Activated gamma-delta T cell treated with Interleukin-2 at 50 U/mL for 16 hours (primary cell): ENCODE results near the gene CX3CL1.
"Not testable (repeated sequence)": the region's sequence is repeated elsewhere in the genome, so short reads cannot be mapped to it uniquely, and the experiment has no call there.

ENCODE experiments used
- DNase-seq: peaks from one replicate; pipeline ENCODE4 v3.0.0-alpha.2; 2020

Gene CX3CL1

GRCh38 chr16:57383276-57384247 lies 11.3 kb downstream of the CX3CL1 start:
- DNase-seq: no peak

DNA sequence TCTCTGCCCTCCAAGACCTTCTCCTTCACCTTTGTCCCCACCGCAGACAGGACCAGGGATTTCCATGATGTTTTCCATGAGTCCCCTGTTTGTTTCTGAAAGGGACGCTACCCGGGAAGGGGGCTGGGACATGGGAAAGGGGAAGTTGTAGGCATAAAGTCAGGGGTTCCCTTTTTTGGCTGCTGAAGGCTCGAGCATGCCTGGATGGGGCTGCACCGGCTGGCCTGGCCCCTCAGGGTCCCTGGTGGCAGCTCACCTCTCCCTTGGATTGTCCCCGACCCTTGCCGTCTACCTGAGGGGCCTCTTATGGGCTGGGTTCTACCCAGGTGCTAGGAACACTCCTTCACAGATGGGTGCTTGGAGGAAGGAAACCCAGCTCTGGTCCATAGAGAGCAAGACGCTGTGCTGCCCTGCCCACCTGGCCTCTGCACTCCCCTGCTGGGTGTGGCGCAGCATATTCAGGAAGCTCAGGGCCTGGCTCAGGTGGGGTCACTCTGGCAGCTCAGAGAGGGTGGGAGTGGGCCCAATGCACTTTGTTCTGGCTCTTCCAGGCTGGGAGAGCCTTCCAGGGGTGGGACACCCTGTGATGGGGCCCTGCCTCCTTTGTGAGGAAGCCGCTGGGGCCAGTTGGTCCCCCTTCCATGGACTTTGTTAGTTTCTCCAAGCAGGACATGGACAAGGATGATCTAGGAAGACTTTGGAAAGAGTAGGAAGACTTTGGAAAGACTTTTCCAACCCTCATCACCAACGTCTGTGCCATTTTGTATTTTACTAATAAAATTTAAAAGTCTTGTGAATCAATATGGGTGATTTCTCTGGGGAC lies 12.2 kb downstream of the CX3CL1 start:
- no peak for DNase-seq

- no peak for DNase-seq
Observed at GRCh38 chr16:57385083-57385482, 12.8 kb downstream of the CX3CL1 start.

- no peak for DNase-seq
Observed at GRCh38 chr16:57386381-57386951, 14.2 kb downstream of the CX3CL1 start.

- no peak for DNase-seq
Observed at GRCh38 chr16:57387598-57388354, 15.5 kb downstream of the CX3CL1 start.

DNA sequence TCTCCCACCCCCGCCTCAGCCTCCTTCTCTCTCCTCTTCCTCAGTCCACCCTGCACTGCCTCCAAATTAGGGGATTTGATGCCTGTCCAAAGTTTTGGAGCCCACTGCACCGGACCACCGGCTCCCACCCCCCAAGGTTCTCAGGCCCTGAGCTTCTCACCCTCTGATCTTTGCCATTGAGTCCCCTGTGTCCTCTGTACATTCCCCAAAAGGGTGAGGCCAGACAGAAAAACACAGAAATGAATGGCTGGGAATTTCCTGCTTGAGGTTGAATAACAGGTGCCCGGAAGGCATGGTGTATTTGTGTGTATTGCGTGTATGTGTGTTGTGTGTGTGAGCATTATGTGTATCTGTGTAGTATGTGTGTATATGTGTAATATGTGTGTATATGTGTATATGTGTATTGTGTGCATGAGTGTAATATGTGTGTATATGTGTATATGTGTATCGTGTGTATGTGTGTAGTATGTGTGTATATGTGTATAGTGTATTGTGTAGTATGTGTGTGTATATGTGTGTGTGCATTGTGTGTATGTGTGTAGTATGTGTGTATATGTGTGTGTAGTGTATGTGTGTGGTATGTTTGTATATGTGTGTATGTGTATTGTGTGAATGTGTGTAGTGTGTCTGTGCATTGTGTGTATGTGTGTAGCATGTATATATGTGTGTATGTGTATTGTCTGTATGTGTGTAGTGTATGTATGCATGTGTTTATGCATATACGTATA lies 16.2 kb downstream of the CX3CL1 start:
- no peak for DNase-seq

GRCh38 chr16:57389087-57389468 lies 16.8 kb downstream of the CX3CL1 start:
- DNase-seq: no peak

DNA sequence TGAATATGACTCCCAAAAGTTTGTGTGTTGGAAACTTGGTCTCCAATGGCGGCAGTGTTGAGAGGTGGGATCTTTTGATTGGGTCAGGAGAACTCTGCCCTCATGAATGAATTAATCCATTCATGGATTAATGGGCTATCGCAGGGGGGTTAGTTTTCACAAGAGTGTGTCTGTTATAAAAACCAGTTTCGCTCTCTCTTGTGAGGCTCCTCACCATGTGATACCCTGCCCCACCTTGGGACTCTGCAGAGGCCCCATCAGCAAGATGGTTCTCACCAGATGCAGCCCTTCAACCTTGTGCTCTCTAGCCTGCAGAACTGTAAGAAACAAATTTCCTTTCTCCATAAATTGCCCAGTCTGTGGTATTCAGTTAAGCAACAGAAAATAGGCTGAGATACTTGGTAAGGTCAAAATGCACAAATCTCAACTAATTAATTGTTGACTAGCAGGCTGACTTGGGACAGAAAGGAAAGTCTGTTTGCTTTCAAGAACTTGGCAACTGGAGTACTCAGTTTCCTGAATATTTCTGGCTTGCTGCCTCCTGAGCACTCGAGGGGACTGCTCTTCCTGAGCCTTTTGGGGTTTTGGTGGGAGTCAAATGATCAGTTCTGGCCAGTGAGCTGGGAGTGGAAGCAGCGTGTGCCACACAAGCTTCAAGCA lies 18.5 kb downstream of the CX3CL1 start:
- DNase-seq: no peak

- DNase-seq: no peak
Observed at GRCh38 chr16:57391300-57391699, 19.0 kb downstream of the CX3CL1 start.

DNA sequence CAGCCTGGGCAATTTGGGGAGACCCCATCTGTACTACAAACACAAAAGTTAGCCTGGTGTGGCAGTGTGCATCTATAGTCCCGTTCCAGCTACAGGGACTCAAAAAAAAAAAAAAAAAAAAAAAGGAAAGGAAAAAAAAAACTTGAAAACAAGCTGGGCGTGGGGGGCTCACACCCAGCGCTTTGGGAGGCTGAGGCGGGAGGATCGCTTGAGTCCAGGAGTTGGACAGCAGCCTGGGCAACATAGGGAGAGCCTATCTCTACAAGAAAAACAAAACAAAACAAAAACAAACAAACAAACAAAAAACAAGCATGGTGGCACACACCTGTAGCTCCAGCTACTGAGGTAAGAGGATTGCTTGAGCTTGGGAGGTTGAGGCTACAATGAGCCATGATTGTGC lies 19.4 kb downstream of the CX3CL1 start:
- no peak for DNase-seq

GRCh38 chr16:57392694-57393093 lies 20.4 kb downstream of the CX3CL1 start:
- no peak for DNase-seq

DNA sequence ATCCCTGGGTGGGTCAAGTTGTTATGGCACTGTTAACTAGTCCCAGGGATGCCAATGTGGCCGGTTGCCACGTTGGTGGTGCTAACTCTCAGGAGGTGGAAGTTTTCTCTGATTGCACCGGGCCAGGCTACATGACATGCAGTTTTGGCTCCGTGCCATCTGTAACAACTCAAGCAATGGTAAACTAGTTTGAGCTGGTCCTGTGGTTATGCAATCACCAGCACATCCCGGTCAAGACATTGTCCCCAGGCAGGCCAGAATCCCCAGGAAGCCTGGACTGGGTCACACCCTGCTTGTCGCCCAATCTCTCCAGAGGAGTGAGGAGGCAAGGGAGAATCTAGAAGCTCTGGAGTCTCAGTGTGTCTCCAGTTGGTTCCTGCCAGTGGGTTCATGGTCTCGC lies 22.2 kb downstream of the CX3CL1 start:
- DNase-seq: no peak

- DNase-seq: no peak
Observed at GRCh38 chr16:57395026-57395425, 22.7 kb downstream of the CX3CL1 start.

- no peak for DNase-seq
Observed at GRCh38 chr16:57396786-57397185, 24.5 kb downstream of the CX3CL1 start.

DNA sequence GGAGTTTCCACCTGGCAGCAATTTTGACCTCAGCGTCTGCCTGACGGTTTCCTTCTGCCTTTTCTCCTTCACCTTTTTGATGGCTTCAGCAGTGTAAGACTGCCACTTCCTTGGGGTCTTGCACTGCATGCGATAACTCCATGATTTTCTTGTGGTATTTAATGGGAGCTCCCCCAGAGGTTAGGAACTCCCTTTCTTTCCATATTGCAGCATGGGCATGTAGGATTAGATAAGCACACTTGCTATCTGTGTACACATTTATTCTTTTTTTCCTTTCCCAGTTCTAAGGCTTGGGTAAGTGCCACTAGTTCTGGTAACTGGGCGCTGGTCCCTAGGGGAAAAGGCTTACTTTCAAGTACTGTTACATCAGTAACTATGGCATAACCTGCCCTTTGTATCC lies 25.2 kb downstream of the CX3CL1 start:
- DNase-seq: not testable (repeated sequence)

- DNase-seq: no peak
Observed at GRCh38 chr16:57401943-57402640, 29.8 kb downstream of the CX3CL1 start.

- no peak for DNase-seq
Observed at GRCh38 chr16:57403965-57404817, 31.9 kb downstream of the CX3CL1 start, which contains the start of gene CCL17. TSS of gene CCL17 (plus strand) at chr16:57404767. CDS start at chr16:57413933, 9,166 bp downstream.

DNA sequence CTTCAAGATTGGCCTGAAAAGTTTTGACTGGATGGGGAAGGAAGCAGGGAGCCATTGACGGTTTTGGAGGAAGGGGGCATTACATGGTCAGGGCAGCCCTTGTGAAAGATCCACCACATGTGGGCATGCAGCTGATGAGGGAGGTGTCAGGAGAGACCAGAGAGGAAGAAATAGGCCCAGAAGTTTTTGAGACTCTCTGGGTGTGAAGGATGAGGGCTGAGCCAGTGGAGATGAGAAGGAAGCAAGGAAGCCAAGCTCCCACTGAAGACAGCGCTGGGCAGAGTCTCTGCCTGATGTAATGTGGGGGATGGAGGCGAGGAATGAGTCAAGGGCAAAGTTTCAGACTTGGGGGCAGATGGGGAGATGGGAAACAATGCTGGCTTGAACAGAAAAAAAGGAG lies 32.8 kb downstream of the CX3CL1 start:
- DNase-seq: no peak

GRCh38 chr16:57406881-57407280 lies 34.6 kb downstream of the CX3CL1 start:
- DNase-seq: no peak
